Mesendoderm (in vitro differentiated cells): ENCODE results near the gene LRRC26.

Experiments used
- DNase-seq: peaks from one replicate; pipeline ENCODE4 v3.0.0; 2013
- H2AK5ac ChIP-seq: 2 replicates; pipeline ENCODE4 v1.6.1; 2013; ENCODE audit warnings: low read length, inconsistent platforms
- H2BK120ac ChIP-seq: 2 replicates; pipeline ENCODE4 v1.6.1; 2013; ENCODE audit warnings: low read depth, mild to moderate bottlenecking, low read length, moderate library complexity, mixed read lengths
- H2BK15ac ChIP-seq: replicated peaks from 2 replicates; pipeline ENCODE4 v1.6.1; 2013; ENCODE audit warnings: low read depth, mild to moderate bottlenecking, moderate library complexity
- H2BK5ac ChIP-seq: 2 replicates; pipeline ENCODE4 v1.6.1; 2013; ENCODE audit warnings: low read length, inconsistent platforms
- H3K18ac ChIP-seq: 2 replicates; pipeline ENCODE4 v1.6.1; 2013; ENCODE audit warnings: mild to moderate bottlenecking, low read length, mixed read lengths
- H3K23ac ChIP-seq: one replicate; pipeline ENCODE4 v1.6.1; 2013; ENCODE audit warnings: low read length
- H3K27ac ChIP-seq: 2 replicates; pipeline ENCODE4 v1.5.1; 2013; ENCODE audit warnings: low read depth, mild to moderate bottlenecking, inconsistent platforms, low read length, moderate library complexity
- H3K27me3 ChIP-seq: 2 replicates; pipeline ENCODE4 v1.6.1; 2013; ENCODE audit warnings: low read length, control low read depth, mild to moderate bottlenecking, inconsistent platforms; ENCODE audit not compliant: insufficient read depth, poor library complexity
- H3K36me3 ChIP-seq: 2 replicates; pipeline ENCODE4 v1.6.1; 2013; ENCODE audit warnings: low read length, inconsistent platforms; ENCODE audit not compliant: control insufficient read depth, insufficient read depth
- H3K4ac ChIP-seq: one replicate; pipeline ENCODE4 v1.6.1; 2013; ENCODE audit warnings: low read depth, mild to moderate bottlenecking, low read length, moderate library complexity
- H3K4me1 ChIP-seq: 2 replicates; pipeline ENCODE4 v1.6.1; 2013; ENCODE audit warnings: low read depth, low read length, inconsistent platforms; ENCODE audit not compliant: control insufficient read depth
- H3K4me2 ChIP-seq: 2 replicates; pipeline ENCODE4 v1.6.1; 2013; ENCODE audit warnings: low read length
- H3K4me3 ChIP-seq: 2 replicates; pipeline ENCODE4 v1.5.1; 2013; ENCODE audit warnings: mild to moderate bottlenecking, low read length
- H3K56ac ChIP-seq: one replicate; pipeline ENCODE4 v1.6.1; 2013; ENCODE audit warnings: low read length
- H3K79me1 ChIP-seq: 2 replicates; pipeline ENCODE4 v1.6.1; 2013; ENCODE audit warnings: low read length, inconsistent platforms
- H3K79me2 ChIP-seq: 2 replicates; pipeline ENCODE4 v1.6.1; 2013; ENCODE audit warnings: mild to moderate bottlenecking, low read length; ENCODE audit not compliant: control insufficient read depth, insufficient read depth
- H3K9ac ChIP-seq: 2 replicates; pipeline ENCODE4 v1.6.1; 2013; ENCODE audit warnings: low read length, inconsistent platforms
- H4K5ac ChIP-seq: one replicate; pipeline ENCODE4 v1.6.1; 2013; ENCODE audit warnings: low read length
- H4K8ac ChIP-seq: one replicate; pipeline ENCODE4 v1.6.1; 2013; ENCODE audit warnings: low read depth, mild to moderate bottlenecking, control low read depth, low read length, moderate library complexity
- WGBS: extraction: QIAGEN DNeasy Blood & Tissue Kit; methylation state at CpG from one replicate; pipeline ENCODE4 v1.1.7; 2013; ENCODE audit warnings: low lambda C conversion rate, missing lambda C conversion rate; ENCODE audit not compliant: insufficient coverage; ENCODE audit errors: extremely low coverage; 5-methylcytosine and 5-hydroxymethylcytosine counted together

LRRC26 gene

GRCh38 chr9:137215196-137215986, 45.5 kb upstream of the LRRC26 start:
- Histone ChIP-seq H2BK15ac (no peak overlapping the region), H3K79me2 (no peaks in the 10 kb centered on the region), H2AK5ac (no peak overlapping the region), H3K18ac (no peak overlapping the region), H4K5ac (no peak overlapping the region), H2BK120ac (no peak overlapping the region), H3K4me3 (no peak overlapping the region), H3K27ac (no peak overlapping the region), H3K23ac (no peak overlapping the region), H2BK5ac (no peak overlapping the region), H3K9ac (no peak overlapping the region), H3K4me1 (peaks cover 5% of the 10 kb centered on the region), H4K8ac (no peak overlapping the region), H3K4me2 (no peak overlapping the region), H3K4ac (no peak overlapping the region), H3K27me3 (no peaks in the 10 kb centered on the region), H3K56ac (no peak overlapping the region), H3K36me3 (peaks cover 1% of the 10 kb centered on the region), H3K79me1 (no peaks in the 10 kb centered on the region)
- DNase-seq: no peak
- no CpG with 5 or more reads among the region's 22 CpGs for WGBS

DNA sequence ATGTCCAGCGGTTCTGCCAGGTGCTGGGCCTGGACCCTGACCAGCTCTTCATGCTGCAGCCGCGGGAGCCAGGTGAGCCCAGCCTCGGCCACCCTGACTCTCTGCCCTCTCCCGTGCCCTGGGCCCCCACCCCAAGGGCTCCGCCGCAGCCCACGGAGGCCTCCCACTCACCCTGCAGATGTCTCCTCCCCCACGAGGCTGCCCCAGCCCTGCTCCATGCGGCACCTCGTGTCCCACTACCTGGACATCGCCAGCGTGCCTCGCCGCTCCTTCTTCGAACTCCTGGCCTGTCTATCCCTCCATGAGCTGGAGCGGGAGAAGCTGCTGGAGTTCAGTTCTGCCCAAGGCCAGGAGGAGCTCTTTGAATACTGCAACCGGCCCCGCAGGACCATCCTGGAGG, 44.8 kb upstream of the LRRC26 start:
- Histone ChIP-seq H3K27ac (no peak overlapping the region), H3K27me3 (no peaks in the 10 kb centered on the region), H3K4ac (no peak overlapping the region), H3K23ac (no peak overlapping the region), H2AK5ac (no peak overlapping the region), H3K18ac (no peak overlapping the region), H2BK120ac (no peak overlapping the region), H3K4me3 (no peak overlapping the region), H3K4me2 (no peak overlapping the region), H3K56ac (no peak overlapping the region), H3K79me2 (no peaks in the 10 kb centered on the region), H3K9ac (no peak overlapping the region), H4K5ac (no peak overlapping the region), H3K79me1 (no peaks in the 10 kb centered on the region), H3K4me1 (peaks cover 5% of the 10 kb centered on the region), H2BK15ac (no peak overlapping the region), H3K36me3 (peaks cover 1% of the 10 kb centered on the region), H2BK5ac (no peak overlapping the region), H4K8ac (no peak overlapping the region)
- no CpG with 5 or more reads among the region's 19 CpGs for WGBS
- no peak for DNase-seq

DNA sequence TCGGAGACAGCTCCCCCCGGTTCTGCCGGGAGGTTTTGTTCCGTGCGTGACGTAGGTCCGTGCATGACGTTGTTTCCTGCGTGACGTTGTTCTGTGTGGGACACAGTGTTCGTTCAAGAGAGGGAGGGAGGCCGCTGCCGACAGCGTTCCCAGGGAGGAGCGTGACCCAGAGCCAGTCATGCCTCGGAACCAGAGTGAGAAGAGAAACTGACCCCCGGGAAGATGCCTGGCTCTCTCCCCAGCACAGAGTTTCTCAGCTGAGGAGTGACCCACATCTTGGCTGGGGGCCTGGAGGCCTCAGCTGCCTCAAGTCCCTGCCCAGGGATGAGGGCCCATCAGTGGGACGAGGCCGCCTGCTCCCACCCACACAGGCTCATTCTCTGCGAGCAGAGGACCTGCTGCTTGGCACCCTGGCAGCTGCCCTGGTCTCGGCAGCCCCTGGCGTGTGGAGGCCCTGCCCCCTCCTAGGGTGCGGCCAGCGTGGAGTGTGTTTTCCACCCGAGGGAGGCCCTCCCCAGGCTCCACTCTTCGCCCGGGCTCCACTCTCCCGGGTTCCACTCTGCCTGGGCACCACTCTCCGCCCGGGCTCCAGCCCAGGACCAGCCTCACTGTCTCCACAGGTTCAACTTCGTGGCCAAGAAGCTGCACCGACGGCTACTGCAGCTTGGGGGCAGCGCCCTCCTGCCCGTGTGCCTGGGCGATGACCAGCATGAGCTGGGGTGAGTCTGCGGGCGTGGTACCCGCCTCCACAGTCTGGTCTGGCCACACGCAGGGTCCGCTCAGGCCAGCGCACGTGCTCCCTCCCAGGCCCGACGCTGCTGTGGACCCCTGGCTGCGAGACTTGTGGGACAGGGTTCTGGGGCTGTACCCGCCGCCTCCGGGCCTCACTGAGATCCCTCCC, 43.6 kb upstream of the LRRC26 start:
- no peak overlapping the region for H2AK5ac ChIP-seq
- H3K27ac ChIP-seq: no peak overlapping the region
- H2BK120ac ChIP-seq: no peak overlapping the region
- no peak overlapping the region for H3K18ac ChIP-seq
- H3K79me2 ChIP-seq: no peaks in the 10 kb centered on the region
- no peak overlapping the region for H3K4me2 ChIP-seq
- no peak overlapping the region for H3K23ac ChIP-seq
- no peak overlapping the region for H2BK15ac ChIP-seq
- H3K4me1 ChIP-seq: no peaks in the 10 kb centered on the region
- no peaks in the 10 kb centered on the region for H3K27me3 ChIP-seq
- no peaks in the 10 kb centered on the region for H3K79me1 ChIP-seq
- no peak overlapping the region for H3K4me3 ChIP-seq
- H3K56ac ChIP-seq: no peak overlapping the region
- H3K36me3 ChIP-seq: peaks cover 1% of the 10 kb centered on the region
- no CpG with 5 or more reads among the region's 49 CpGs for WGBS
- DNase-seq: no peak
- no peak overlapping the region for H2BK5ac ChIP-seq
- H4K8ac ChIP-seq: no peak overlapping the region
- no peak overlapping the region for H3K9ac ChIP-seq
- no peak overlapping the region for H3K4ac ChIP-seq
- H4K5ac ChIP-seq: no peak overlapping the region

DNA sequence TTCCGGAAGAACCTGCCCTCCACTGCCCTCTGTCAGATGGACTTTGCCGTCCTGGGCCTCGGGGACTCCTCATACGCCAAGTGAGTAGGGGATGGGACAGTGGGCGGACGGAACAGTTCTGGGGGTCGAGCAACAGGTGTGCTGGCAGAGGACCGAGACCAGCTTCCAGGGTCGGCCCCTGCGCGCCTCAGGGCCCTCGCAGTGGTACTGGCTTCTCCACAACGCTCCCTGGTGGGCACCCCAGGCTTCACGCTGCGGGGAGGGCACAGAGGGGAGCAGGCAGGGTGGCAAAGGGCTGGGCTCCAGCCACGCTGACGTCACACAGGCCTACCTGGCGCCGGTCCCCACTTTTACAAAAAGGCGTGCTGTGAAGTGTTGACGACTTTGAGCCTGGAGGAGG, 42.7 kb upstream of the LRRC26 start:
- peaks cover 1% of the 10 kb centered on the region for H3K36me3 ChIP-seq
- H4K8ac ChIP-seq: no peak overlapping the region
- no peak overlapping the region for H3K23ac ChIP-seq
- no peaks in the 10 kb centered on the region for H3K4me1 ChIP-seq
- no peak overlapping the region for H3K9ac ChIP-seq
- no peak overlapping the region for H2BK120ac ChIP-seq
- no peak overlapping the region for H2BK5ac ChIP-seq
- no peak overlapping the region for H2AK5ac ChIP-seq
- H3K18ac ChIP-seq: no peak overlapping the region
- H3K56ac ChIP-seq: no peak overlapping the region
- H4K5ac ChIP-seq: no peak overlapping the region
- no peak for DNase-seq
- H3K79me1 ChIP-seq: peaks cover under 1% of the 10 kb centered on the region
- H3K4me2 ChIP-seq: no peak overlapping the region
- no peak overlapping the region for H3K4ac ChIP-seq
- no CpG with 5 or more reads among the region's 21 CpGs for WGBS
- no peak overlapping the region for H3K4me3 ChIP-seq
- H3K79me2 ChIP-seq: no peaks in the 10 kb centered on the region
- no peak overlapping the region for H3K27ac ChIP-seq
- no peaks in the 10 kb centered on the region for H3K27me3 ChIP-seq
- no peak overlapping the region for H2BK15ac ChIP-seq

DNA sequence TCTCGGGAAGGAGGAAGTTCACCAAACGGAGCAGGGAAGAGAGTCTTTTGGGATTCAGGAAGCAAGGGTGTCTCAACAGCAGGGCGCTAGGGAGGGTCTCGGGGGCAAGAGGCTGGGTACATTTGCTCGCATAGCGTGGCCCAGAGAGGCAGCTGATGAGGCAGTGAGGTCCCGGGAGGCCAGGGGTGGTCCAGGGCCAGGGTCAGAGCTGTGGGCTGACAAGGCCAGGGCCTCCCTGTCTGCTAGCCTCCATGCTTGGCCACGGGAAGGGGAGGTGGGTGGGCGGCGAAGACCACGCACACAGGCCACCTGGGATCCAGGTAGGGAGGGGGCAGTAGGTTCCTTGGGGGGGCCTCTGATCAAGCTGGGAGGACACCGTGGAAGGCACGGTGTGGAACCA, 41.7 kb upstream of the LRRC26 start:
- peaks cover 7% of the 10 kb centered on the region for H3K79me2 ChIP-seq
- DNase-seq: no peak
- H3K18ac ChIP-seq: no peak overlapping the region
- H3K27me3 ChIP-seq: no peaks in the 10 kb centered on the region
- H2BK120ac ChIP-seq: no peak overlapping the region
- no peak overlapping the region for H4K5ac ChIP-seq
- H3K4ac ChIP-seq: no peak overlapping the region
- H3K4me3 ChIP-seq: no peak overlapping the region
- H2BK5ac ChIP-seq: no peak overlapping the region
- no peak overlapping the region for H3K9ac ChIP-seq
- peaks cover 4% of the 10 kb centered on the region for H3K36me3 ChIP-seq
- no peak overlapping the region for H3K23ac ChIP-seq
- H3K4me2 ChIP-seq: no peak overlapping the region
- no CpG with 5 or more reads among the region's 13 CpGs for WGBS
- no peak overlapping the region for H3K27ac ChIP-seq
- no peaks in the 10 kb centered on the region for H3K4me1 ChIP-seq
- H4K8ac ChIP-seq: no peak overlapping the region
- no peak overlapping the region for H2AK5ac ChIP-seq
- no peak overlapping the region for H3K56ac ChIP-seq
- H2BK15ac ChIP-seq: no peak overlapping the region
- peaks cover 10% of the 10 kb centered on the region for H3K79me1 ChIP-seq
